Measurements from ENCODE around the gene NRXN3. TPM values are rescaled to one million over a fixed set of nuclear protein-coding genes. Genes with fewer than 3 reads are reported as not detected.

The NRXN3 gene
- polyA plus RNA-seq, 1 of the 3 experiments (the other 2 are of a cell fraction): 1.6 TPM

- no peaks in the 10 kb centered on the region for H3K79me2 ChIP-seq (ENCODE audit: insufficient read depth)
- no peaks in the 10 kb centered on the region for H3K27me3 ChIP-seq (ENCODE audit: insufficient read depth)
- H3K4me3 ChIP-seq (ENCODE audit: low read depth in 2 of 2, low read length in 1 of 2): no peak overlapping the region
- H4K20me1 ChIP-seq (ENCODE audit: insufficient read depth): no peaks in the 10 kb centered on the region
- H2AFZ ChIP-seq (ENCODE audit: low read depth): no peak overlapping the region
- H3K36me3 ChIP-seq (replicated peaks in 1 of 2; ENCODE audit: control insufficient read depth in 1 of 2, insufficient read depth in 2 of 2, low read length in 1 of 2): no peaks in the 10 kb centered on the region
- WGBS (ENCODE audit: low lambda C conversion rate): 17% methylated on average over 6 of the region's 6 CpGs
- no peaks in the 10 kb centered on the region for H3F3A ChIP-seq (replicated peaks; ENCODE audit: insufficient read depth)
- ChIA-PET CTCF (no interaction called here), POLR2A (no interaction called here)
- H3K27ac ChIP-seq (ENCODE audit: low read depth in 2 of 2, low read length in 1 of 2): no peak overlapping the region
- no peak overlapping the region for H3K9ac ChIP-seq
- TF ChIP-seq, protein P1, sequence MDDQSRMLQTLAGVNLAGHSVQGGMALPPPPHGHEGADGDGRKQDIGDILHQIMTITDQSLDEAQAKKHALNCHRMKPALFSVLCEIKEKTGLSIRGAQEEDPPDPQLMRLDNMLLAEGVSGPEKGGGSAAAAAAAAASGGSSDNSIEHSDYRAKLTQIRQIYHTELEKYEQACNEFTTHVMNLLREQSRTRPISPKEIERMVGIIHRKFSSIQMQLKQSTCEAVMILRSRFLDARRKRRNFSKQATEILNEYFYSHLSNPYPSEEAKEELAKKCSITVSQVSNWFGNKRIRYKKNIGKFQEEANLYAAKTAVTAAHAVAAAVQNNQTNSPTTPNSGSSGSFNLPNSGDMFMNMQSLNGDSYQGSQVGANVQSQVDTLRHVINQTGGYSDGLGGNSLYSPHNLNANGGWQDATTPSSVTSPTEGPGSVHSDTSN (IDR thresholded peaks at IDR 0.05): no peak
- no peak for TF ChIP-seq CTCF (IDR thresholded peaks at IDR 0.05)
- TF ChIP-seq RCOR1 (IDR thresholded peaks at IDR 0.05; ENCODE audit: low read length): no peak
- TF ChIP-seq RFX5 (IDR thresholded peaks at IDR 0.05; ENCODE audit: low read length): no peak
- no peak for TF ChIP-seq CHD2 (IDR thresholded peaks at IDR 0.05; ENCODE audit: low read length, partially characterized antibody)
- TF ChIP-seq GABPA (IDR thresholded peaks at IDR 0.05; ENCODE audit: low read depth): no peak
- no peak for TF ChIP-seq ELF1 (IDR thresholded peaks at IDR 0.05)
- TF ChIP-seq NRF1 (IDR thresholded peaks at IDR 0.05; ENCODE audit: low read depth, low read length): no peak
- H3K4me2 ChIP-seq: no peak overlapping the region
- H3K9me3 ChIP-seq: no peaks in the 10 kb centered on the region
- H3K9me2 ChIP-seq: no peaks in the 10 kb centered on the region
- no peaks in the 10 kb centered on the region for H3K4me1 ChIP-seq (ENCODE audit: control insufficient read depth in 1 of 2, insufficient read depth in 2 of 2, low read depth in 1 of 2, low read length in 1 of 2)
- DNase-seq: no peak
These were observed 1534.1 kb downstream of the NRXN3 start for GRCh38 chr14:79704041-79704807.

DNA sequence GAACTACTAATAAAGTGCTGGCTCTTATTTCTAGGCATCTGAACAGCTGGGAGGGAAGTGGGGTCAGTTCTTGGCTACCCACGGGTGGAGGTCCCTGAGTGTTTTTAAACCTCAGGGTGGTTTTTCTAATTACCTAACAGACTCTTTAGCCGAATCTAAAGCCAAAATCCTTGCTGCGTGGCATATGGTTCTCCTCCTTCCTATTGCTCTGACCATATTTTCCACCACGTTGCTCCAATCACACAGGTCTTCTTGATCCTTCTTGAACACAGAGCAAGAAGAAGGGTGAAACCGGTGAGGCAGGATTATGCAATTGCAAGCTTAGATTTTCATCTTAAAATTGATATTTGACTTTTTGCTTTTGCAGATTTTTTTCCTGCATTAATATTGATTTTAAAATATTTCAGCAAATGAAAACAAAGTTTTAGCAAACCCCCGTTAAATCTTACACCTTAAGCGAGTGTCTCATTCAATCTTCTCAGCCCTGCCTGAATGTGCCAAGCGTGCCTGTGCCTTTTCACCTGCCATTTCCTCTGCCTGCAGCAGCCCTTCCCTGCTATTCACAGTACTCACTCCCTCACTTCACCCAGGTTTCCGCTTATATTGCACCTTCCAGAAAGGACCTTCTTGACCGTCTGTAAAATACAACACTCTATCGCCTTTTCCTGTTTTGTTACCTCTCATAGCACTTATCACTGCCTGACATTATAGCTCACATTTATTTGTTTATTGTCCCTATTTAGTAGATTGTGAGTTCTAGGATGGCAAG lies 1535.1 kb downstream of the NRXN3 start:
- ChIA-PET POLR2A (no interaction called here), CTCF (no interaction called here)

More for the DNA sequence above, 1535.1 kb downstream of the NRXN3 start:
- H4K20me1 ChIP-seq (ENCODE audit: insufficient read depth): no peaks in the 10 kb centered on the region
- no peaks in the 10 kb centered on the region for H3F3A ChIP-seq (replicated peaks; ENCODE audit: insufficient read depth)
- no peak overlapping the region for H3K4me2 ChIP-seq
- no peak for DNase-seq
- no peak overlapping the region for H2AFZ ChIP-seq (ENCODE audit: low read depth)
- H3K9me2 ChIP-seq: no peaks in the 10 kb centered on the region
- TF ChIP-seq RXRA (IDR thresholded peaks at IDR 0.05; ENCODE audit: borderline replicate concordance, low read depth): no peak
- TF ChIP-seq, protein P1 (IDR thresholded peaks at IDR 0.05): no peak
- TF ChIP-seq FOXJ3 (CRISPR knock-in tag; IDR thresholded peaks at IDR 0.05): no peak
- TF ChIP-seq, protein P2, sequence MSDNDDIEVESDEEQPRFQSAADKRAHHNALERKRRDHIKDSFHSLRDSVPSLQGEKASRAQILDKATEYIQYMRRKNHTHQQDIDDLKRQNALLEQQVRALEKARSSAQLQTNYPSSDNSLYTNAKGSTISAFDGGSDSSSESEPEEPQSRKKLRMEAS (IDR thresholded peaks at IDR 0.05; ENCODE audit: low read depth): no peak
- no peak for TF ChIP-seq FOSL2 (IDR thresholded peaks at IDR 0.05; ENCODE audit: borderline replicate concordance, low read depth)
- TF ChIP-seq GABPA (IDR thresholded peaks at IDR 0.05; ENCODE audit: low read depth): no peak
- TF ChIP-seq YY1 (IDR thresholded peaks at IDR 0.05; ENCODE audit: low read depth): no peak
- no peak overlapping the region for H3K27ac ChIP-seq (ENCODE audit: low read depth in 2 of 2, low read length in 1 of 2)
- no peak overlapping the region for H3K9ac ChIP-seq
- H3K79me2 ChIP-seq (ENCODE audit: insufficient read depth): no peaks in the 10 kb centered on the region
- no peaks in the 10 kb centered on the region for H3K36me3 ChIP-seq (replicated peaks in 1 of 2; ENCODE audit: control insufficient read depth in 1 of 2, insufficient read depth in 2 of 2, low read length in 1 of 2)
- H3K4me3 ChIP-seq (ENCODE audit: low read depth in 2 of 2, low read length in 1 of 2): no peak overlapping the region
- no peaks in the 10 kb centered on the region for H3K27me3 ChIP-seq (ENCODE audit: insufficient read depth)
- no peaks in the 10 kb centered on the region for H3K9me3 ChIP-seq
- no peaks in the 10 kb centered on the region for H3K4me1 ChIP-seq (ENCODE audit: control insufficient read depth in 1 of 2, insufficient read depth in 2 of 2, low read depth in 1 of 2, low read length in 1 of 2)
- WGBS (ENCODE audit: low lambda C conversion rate): 40% methylated on average over 11 of the region's 11 CpGs

Data from SK-N-SH (cell line).